Left kidney (tissue), 2 donors: Measurements from ENCODE around the gene DHX34. TPM values are rescaled to one million over a fixed set of nuclear protein-coding genes. Genes with fewer than 3 reads are reported as not detected.
"Not testable (repeated sequence)": the region's sequence is repeated elsewhere in the genome, so short reads cannot be mapped to it uniquely, and the experiment has no call there.

Experiments used
- DNase-seq: peaks from one replicate; pipeline ENCODE4 v3.0.0-alpha.2; 2013
- polyA plus RNA-seq: library from polyadenylated mRNA; unstranded; fragments of 120-200 nt; gene quantifications from one replicate; pipeline ENCODE4 v1.2.1, GENCODE V29; 2013; ENCODE audit not compliant: insufficient read length

Gene DHX34
- polyA plus RNA-seq, 1 donor: 12.5 TPM

DNA sequence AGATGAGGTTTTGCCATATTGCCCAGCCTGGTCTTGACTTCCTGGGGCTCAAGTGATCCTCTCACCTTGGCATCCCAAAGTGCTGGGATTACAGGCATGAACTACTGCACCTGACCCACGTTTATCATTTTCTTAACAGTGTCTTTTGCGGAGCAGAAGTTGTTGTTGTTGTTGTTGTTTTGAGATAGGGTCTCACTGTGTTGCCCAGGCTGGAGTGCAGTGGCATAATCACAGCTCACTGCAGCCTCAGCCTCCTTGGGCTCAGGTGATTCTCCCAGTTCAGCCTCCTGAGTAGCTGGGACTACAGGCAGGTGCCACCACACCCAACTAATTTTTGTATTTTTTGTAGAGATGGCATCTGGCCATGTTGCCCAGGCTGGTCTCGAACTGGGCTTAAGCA is 38.5 kb downstream of the DHX34 start:
- not testable (repeated sequence) for DNase-seq

DNA sequence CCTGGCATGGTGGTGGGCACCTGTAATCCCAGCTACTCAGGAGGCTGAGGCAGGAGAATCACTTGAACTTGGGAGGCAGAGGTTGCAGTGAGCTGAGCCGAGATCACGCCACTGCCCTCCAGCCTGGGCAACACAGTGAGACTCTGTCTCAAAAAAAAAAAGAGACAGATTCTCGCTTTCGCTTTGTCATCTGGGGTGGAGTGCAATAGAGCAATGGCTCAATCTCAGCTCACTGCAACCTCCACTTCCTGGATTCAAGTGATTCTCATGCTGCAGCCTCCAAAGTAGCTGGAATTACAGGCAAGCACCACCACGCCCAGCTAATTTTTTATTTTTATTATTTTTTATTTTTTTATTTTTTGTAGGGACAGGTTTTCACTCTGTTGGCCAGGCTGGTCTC is 39.6 kb downstream of the DHX34 start:
- DNase-seq: not testable (repeated sequence)

DNA sequence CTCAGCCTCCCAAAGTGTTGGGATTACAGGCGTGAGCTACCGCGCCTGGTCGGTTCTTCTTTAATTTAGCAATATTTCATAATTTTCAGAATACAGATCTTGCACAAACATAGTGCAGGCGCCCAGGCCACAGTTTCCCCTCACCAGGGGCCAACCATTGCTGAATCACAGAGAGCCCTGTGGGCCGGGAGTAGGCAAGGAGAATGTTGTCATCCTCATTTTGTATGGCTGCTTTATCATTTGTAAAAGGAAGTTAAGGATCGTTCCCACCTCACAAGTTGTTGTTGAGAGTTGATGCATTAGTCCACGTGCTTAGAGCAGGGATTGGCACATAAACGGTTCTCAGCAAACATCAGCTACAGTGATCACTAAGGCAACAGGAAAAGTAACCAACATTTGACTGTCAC is 40.0 kb downstream of the DHX34 start:
- no peak for DNase-seq

DNA sequence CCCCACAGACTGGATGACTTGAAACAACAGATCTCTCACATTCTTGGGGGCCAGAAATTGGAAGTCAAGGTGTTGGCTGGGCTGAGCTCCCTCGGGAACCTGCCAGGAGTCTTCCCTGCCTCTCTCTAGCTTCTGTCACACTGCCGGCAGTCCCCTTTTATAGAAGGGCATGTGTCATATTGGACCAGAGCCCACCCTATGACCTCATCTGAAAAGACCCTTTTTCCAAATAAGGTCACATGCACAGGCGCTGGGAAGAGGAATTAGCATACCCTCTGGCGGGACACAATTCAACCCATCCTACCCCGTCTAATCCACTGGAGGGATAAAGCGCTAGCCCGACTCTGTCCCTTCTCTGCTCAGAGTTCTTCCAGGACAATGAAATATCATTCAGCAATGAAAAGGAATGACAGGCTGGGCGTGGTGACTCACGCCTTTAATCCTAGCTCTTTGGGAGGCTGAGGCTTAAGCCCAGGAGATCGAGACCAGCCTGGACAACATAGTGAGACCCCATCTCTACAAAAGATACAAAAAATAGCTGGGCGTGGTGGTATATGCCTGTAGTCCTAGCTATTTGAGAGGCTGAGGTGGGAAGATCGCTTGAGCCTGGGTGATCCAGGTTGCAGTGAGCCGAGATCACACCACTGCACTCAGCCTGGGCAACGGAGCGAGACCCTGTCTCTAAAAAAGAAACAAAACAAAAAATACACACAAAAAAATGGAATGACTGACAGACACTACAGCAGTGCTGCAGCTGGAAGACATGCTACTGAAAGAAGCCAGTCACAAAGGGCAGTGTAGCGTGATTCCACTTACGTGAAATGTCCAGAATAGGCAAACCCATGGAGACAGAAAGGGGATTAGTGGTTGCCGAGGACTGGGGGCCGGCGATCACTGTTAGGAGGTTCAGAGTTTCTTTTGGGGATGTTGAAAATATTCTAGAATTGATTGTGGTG is 41.7 kb downstream of the DHX34 start:
- no peak for DNase-seq

DNA sequence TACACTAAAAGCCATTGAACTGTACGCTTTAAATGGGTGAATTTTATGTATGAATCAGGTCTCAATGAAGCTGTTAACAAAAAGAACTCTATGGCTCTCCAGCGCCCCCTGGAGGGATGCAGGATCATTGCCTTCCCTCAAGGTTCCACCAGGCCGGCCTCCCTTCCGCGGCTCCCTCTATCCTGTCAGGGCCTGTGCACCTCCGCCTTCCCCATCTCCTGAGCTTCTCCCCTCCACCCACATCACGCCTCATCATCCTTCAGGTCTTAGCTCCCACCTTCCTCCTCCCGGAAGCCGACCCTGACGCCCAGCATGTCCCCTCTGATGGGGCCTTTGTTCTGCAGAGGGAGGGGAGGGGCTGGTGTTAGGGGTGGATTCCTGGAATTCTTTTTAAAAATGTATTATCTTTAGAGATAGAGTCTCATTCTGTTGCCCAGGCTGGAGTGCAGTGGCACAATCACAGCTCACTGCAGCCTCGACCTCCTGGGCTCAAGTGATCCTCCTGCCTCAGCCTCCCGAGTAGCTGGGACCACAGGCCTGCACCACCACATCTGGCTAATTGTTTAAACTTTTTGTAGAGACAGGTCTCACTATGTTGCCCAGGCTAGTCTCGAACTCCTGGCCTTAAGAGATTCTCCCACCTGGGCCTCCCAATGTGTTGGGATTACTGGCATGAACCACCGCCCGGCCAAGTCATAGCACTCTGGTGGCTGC is 42.6 kb downstream of the DHX34 start:
- peak; percentile 43 for DNase-seq

DNA sequence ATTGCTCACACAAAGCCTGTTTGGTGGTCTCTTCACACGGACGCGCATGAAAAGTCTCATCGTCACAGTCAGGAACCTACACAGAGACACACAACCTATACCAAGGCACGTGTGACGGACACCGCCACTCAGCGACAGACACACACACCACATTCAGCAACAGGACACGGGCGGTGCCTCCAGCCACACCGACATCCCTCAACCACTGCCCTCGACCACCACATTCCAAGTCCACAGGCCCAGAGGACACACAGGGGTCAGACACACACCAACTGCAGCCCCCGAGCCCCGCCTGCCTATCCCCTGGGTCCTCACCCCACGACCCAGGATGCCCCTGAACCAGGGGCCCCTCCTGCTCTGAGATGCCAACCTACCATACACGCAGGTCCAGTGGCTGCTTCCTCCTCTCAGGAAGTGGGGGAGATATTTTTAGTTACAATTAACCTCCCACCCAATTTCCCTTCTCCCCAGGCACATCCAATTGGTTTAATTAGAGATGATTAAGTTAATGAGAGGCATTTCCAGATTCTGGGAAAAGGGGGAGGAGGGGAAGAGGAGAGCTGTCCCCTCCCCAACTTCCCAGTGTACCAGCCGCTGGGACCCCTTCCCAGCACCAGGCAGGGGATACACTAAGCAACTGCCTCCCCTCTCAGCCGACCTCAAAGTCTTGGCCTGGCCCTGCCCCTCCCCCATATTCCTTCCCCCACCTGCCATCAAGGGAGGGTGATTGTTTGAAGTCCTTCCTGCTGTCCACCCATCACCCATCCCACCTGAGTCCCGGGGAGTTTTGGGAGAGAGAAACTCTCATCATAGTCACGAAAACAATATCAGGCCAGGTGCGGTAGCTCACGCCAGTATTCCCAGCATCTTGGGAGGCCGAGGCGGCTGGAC is 49.8 kb downstream of the DHX34 start:
- no peak for DNase-seq

DNA sequence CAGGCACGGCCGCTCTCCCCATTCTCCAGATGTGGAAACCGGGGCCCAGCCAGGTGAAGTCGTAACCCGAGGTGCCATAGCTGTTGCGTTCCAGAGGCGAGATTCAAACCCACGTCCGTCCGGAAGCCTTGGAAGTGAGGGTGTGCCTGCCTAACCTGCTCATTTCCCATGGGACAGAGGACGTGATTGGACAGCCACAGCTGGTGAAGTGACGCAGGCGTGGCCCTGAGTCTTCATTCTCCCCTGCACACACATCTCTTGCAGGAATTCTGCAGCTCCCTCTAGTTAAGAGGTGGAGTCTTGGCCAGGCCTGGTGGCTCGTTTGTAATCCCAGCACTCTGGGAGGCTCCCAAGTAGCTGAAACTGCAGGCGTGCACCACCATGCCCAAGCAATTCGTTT is 53.4 kb downstream of the DHX34 start:
- DNase-seq: no peak

DNA sequence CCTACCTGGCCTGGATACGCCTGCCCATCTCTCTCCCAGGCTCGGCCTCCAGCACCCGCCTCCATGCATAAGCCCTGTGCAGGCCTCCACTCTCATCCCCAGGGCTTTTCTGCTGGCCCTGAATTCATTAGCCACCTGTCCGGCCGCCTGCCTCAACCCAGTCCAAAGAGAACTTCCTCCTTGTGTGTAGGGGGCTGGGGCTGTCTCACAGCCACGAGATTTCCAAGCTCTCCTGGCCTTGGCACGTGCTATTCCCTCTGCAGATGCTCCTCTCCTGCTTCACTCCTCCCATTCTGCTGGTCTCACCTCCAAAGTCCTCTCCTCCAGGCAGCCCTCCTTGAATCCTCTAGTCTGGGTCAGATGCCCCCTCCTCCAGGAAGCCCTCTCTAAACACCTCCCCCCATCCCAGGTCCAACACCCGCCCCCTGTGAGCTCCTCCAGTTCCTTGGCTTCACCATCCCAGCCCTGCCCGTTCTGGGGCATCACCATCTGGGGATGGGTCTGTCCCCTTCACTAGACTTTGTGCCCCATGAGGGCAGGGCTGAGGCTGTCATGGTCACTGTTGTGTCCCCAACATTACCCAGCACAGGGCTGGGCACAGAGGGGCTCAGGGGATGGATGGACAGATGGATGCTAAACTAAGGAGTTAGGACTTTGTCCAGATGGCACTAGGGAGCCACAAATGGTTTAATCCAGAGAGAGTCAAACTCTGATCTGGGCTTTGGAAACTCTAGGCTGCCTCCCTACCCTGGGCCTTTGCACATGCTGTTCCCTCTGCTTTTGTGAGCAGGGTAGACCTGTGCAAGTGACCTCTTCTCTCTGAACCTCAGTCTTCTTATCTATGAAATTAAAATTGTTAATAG is 55.5 kb downstream of the DHX34 start:
- DNase-seq: no peak

DNA sequence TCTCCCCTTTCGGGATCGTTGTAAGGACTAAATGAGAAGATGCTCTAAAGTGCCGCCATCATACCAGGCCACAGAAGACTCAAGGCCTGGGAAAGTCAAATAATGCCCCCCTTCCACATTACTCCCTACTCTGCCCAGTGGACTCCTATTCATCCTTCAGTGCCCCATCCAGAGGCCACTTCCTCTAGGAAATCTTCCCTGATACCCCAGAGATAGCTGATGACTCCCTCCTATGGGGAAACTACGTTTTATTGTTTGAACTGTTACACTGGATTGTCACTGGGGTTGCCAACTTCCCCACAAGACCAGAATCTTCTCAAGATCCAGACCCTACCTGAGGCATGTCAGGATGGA is 56.1 kb downstream of the DHX34 start:
- no peak for DNase-seq

DNA sequence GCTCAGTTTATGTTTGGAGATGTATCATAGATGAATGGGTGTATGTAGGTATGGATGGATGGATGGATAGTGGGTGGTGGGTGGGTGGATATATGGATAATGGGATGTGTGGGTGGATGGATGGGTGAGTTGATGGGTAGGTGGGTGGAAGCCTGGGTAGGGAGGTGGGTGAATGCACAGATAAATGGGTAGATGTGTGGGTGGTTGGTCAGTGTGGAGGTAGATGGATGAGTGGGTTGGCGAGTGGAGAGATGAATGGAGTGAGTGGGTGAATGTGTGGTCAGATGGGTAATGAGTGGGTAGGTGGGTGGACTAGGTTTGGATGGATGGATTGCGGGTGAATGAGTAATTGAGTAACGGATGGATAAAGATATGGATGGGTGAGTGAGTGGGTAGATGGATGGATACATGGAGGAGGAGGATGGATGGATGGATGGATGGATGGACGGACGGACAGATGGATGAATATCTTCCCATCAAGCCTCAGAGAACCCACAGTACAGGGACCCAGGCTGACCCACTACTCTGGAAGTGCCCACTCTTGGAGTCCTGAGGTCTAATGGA is 56.8 kb downstream of the DHX34 start:
- DNase-seq: no peak

DNA sequence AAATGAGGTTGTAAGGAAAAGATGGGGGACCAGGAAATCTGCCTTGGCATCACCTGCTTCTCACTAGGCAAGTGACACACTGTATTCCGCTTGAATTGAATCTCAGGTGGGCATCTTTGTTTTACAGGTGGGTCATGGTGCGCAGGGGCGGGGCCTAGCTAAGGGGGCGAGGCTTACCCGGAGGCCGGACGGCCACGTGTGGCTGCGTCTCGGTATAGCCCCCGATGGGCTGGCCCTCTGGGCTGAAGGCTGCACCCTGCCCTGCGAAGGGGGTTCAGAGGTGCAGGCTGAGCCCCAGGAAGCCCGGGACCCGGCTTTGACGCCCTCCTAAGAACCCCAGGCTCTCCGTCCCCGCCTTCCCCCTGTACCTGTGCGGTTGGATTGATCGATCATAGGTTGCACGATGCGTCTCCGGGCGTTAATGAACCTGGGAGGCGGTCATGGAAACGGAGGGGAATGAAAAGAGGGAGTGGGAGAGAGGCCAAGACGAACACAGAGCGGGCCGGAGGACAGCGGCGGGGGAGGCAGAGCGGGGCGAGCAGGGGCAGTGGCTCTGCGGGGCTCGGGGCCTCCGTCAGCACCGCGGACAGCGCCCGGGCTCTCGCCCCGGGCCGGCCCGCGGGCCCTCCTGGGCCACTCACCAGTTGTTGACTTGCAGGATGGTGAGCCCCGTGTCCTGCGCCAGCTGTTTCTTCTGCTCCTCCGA is 57.7 kb downstream of the DHX34 start:
- DNase-seq: peak; percentile 37

DNA sequence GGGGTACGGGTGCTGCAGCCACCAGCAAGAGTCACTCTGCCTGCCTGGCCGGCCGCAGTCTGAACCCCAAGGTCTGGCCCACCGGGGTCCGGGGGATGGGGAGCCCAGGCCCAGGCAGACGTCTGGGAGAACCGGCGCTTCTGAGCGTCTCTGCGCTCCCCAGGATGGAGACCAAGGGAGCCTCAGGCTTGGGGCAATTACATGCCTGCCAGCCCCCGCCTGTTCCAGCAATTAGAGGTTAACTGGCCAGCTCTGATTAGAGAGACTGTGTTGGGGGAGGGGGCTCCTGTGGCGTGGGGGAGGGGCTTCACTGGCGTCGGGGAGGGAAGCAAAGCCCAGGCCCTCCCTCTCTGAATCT is 58.3 kb downstream of the DHX34 start:
- no peak for DNase-seq

DNA sequence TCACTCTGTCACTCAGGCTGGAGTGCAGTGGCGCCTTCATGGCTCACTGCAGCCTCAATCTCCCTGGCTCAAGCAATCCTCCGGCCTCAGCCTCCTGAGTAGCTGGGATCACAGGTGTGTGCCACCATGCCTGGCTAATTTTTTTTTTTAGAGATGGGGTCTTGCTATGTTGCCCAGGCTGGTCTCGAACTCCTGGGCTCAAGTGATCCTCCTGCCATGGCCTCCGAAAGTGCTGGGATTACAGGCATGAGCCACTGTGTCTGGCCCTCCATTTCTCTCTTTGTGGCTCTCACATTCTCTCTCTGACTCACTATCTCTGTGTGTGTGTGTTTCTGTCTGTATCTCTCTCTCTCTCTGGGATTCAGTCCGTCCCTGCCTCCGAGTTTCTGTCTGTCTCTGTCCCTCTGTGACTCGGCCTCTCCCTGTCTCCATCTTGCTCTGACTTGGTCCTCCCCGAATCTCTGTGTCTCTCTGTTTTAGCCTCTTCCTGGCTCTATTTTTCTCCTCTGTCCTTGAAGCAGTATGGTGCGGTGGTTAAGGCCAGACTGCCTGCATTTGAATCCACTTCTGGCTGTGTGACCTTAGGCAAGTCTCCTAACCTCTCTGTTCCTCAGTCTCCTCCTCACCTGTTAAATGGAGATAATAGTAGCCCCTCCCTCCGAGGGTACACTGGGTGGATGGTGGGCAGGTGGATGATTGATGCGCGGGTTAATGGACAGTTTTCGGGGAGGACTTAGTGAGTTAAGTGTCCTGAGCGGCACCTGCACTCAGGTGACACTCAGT is 59.2 kb downstream of the DHX34 start:
- no peak for DNase-seq

DNA sequence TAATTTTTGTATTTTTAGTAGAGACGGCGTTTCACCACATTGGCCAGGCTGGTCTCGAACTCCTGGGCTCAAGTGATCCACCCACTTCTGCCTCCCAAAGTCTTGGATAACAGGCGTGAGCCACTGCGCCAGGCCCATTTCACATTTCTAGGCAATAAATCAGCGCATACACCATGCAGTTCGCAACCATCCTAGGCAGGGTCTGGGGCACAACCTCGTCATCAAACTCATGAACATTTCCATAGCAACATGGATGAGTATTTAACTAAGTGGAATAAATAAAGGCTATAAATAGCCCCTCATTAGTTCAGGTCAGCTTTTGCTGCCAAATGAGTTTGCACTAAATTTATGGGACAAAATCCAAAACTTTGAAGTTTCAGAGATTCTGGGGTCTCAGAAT is 62.0 kb downstream of the DHX34 start:
- no peak for DNase-seq

DNA sequence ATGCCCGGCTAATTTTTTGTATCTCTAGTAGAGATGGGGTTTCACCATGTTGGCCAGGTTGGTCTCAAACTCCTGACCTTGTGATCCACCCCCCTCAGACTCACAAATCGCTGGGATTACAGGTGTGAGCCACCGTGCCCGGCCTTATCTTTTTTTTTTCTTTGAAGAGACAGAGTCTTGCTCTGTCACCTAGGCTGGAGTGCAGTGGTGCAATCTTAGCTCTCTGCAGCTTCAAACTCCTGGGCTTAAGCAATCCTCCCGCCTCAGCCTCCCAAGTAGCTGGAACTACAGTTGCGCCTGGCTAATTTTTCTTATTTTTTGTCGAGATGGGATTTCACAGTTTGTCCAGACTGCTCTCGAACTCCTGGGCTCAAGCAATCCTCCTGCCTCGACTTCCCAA is 62.6 kb downstream of the DHX34 start:
- DNase-seq: not testable (repeated sequence)

DNA sequence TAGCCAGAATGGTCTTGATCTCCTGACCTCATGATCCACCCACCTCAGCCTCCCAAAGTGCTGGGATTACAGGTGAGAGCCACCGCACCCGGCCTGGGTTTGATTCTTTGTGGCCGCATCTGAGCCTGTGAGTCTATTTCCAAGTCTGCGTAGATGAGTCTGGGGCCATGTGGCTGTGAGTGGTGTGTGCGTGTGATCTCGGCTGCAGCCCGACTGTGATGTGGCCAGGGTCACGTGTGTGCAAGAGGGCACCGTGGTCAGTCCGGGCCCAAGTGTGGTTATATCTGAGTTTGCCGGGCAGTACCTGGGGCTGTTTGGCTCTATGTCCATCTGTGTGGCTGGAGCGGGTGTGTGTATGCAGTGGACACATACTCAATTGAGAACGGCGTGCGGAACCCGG is 64.8 kb downstream of the DHX34 start:
- DNase-seq: no peak

DNA sequence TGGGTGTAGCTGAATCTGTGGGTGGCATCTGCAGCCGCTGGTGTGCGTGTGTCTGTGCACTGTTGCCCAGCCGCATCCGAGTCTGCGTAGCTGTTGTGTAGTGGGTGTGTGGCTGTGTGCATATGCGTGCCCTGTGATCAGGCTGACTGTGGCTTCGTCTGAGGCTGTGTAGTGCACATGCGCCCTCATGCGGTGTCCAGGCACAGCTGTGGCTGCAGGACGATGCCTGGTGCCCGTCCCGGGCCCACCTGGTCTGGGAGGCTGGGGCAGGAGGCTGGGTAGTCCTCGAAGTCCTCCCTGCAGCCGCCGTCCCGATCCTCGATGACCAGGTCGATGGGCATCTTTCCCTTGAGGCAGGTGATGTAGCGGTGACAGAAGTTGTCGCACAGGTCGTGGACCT is 65.4 kb downstream of the DHX34 start:
- no peak for DNase-seq

DNA sequence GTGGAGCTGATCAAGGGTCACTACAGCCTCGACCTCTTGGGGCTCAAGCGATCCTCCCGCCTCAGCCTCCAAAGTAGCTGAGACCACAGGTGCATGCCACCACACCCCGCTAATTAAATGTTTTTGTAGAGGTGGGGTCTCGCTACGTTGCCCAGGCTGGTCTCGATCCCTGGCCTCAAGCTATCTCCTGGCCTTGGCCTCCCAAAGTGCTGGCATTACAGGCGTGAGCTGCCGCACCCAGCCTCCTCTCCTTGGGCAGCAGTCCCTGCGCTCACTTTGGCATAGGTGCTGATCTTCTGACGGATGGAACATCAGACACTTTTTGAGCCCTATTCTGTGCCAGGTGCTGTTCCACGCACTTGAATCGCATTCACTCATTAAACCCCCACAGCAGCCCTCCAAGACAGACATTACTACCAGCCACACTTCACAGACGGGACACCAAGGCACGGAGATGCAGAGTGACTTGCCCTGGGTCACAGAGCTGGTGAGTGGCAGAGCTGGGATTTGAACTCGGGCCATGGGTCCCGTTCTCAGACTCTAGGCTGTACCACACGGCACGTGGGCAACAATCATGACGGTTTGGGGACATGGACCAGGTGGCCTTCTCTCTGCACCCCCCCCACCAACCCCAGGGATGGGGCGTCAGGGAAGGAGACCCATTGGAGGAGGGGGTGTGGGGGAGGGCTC is 67.0 kb downstream of the DHX34 start:
- no peak for DNase-seq

DNA sequence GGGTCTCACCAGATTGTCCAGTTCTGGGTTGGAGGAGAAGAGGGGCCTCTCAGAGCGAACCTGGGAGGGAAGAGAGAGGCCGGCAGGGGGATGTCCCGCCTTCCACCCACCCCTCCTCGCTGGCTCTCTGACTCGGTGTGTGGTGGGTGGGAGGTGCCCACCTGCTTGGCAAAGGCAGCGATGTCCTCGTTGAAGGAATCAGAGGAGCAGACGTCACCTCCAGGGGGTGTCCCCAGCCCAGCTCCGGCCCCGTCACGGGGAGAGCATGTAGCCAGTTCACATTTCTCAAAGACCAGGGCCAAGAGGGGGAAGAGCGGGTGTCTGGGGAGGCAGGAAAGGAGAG is 67.5 kb downstream of the DHX34 start:
- DNase-seq: no peak
